ENCODE data around the gene SDR42E1.
"Not testable (repeated sequence)": the region's sequence is repeated elsewhere in the genome, so short reads cannot be mapped to it uniquely, and the experiment has no call there.

The SDR42E1 gene

GRCh38 chr16:81997738-81998137 is 13.5 kb downstream of the SDR42E1 start:
- DNase-seq, result no peak

DNA sequence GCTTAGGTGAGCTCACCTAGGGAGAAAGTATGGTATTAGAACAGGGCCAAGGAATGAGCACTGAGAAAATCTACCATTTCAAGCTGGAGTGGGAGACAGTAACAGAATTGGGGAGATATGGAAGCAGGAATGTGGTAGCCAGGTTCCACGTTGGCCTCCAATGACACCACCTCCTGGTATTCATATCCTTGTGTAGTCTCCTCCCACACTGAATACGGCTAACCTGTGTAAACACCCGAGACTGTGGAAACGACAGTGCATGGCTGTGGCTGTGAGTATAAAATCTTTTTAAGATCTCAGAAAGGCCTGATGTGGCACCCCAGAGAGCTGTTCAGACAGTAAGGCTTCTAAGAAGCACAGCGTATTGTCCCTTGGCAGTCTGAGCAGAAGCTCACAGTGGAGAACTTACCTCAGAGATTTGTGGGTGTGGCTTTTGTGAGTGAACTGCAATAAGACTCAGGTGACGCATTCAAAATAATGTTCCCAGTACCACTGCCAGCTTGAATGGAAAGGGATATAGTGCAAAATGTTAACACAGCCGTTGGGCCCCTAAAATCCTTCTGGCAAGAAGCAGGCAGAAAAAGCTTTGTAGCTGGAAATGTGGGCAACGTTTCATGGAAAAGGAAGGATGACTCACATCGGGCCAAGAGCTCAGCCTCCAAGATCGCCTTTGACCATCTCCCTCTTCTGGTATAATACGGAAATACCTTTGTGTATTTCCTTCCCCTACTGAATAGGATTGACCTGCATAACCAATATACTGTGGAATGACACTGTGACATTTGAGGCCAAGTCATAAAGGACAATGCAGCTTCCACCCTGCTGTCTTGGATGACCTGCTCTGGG is 14.4 kb downstream of the SDR42E1 start:
- peak; percentile 36 to 52 for DNase-seq

GRCh38 chr16:81995651-81996050 is 15.6 kb downstream of the SDR42E1 start:
- no peak for DNase-seq

DNA sequence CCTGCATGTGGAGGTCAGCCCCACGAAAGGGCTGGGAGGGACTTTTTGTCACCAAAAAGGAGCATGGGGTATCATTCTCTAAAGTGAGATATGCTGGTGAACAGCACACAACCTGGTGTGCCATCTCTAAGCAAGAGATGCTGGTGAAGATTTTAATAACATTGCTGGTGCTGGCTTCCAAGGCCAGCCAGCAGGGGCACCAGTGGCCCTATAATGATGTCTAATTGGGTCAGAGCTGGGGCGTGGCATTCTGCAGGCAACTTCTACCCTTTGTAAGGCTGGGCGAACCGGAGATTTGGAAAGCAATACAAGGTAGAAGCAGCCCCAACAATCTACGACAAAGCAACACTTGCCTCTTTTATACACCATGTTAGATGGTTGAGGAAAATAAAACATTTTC is 16.8 kb downstream of the SDR42E1 start:
- no peak for DNase-seq

GRCh38 chr16:81992859-81993258 is 18.4 kb downstream of the SDR42E1 start:
- DNase-seq, result no peak

GRCh38 chr16:81987706-81988105 is 23.6 kb downstream of the SDR42E1 start:
- DNase-seq, result no peak

GRCh38 chr16:81987121-81987520 is 24.1 kb downstream of the SDR42E1 start:
- DNase-seq, result no peak

DNA sequence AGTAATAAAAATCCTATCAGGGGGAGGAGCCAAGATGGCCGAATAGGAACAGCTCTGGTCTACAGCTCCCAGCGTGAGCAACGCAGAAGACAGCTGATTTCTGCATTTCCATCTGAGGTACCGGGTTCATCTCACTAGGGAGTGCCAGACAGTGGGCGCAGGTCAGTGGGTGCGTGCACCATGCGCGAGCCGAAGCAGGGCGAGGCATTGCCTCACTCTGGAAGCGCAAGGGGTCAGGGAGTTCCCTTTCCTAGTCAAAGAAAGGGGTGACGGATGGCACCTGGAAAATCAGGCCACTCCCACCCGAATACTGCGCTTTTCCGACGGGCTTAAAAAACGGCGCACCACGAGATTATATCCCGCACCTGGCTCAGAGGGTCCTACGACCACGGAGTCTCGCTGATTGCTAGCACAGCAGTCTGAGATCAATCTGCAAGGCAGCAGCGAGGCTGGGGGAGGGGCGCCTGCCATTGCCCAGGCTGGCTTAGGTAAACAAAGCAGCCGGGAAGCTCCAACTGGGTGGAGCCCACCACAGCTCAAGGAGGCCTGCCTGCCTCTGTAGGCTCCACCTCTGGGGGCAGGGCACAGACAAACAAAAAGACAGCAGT is 33.8 kb downstream of the SDR42E1 start:
- not testable (repeated sequence) for DNase-seq

GRCh38 chr16:81975637-81976036 is 35.6 kb downstream of the SDR42E1 start:
- no peak for DNase-seq

DNA sequence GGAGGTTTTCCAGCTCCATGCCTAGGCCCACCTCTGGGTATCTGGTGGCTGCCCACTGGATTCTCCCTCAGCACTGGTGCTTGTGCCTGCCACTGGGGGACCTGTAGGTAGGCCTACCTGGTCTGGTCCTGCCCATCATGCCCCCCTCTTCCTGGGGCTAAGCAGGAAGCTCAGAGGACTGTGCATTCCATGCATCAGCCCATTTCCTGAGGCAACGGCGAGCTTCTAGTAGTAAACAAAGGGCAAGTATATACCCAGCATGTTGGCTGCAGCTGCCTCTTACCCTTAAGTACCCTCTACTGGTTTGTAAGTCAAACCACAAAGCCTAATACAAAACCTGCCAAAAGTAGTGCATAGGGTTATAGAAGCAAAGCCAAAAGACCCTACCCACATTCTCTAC is 37.5 kb downstream of the SDR42E1 start:
- no peak for DNase-seq

DNA sequence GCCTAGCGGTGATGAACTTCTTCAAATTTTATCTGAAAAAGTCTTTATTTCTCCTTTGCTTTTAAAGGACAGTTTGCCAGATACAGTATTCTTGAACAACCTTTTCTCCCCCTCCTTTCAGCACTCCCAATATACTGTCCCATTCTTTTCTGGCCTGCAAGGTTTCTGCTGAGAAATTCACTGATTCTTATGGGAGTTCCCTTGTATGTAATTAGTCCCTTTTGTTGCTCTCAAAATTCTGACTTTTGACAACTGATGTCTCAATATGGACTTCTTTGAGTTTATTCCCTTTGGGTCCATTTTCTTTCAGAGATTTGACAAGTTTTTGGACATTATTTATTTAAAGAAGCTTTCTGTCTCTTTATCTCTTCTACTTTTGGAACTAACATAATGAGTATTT is 39.4 kb downstream of the SDR42E1 start:
- DNase-seq, result no peak

GRCh38 chr16:81967358-81967757 is 43.9 kb downstream of the SDR42E1 start:
- DNase-seq, result no peak

DNA sequence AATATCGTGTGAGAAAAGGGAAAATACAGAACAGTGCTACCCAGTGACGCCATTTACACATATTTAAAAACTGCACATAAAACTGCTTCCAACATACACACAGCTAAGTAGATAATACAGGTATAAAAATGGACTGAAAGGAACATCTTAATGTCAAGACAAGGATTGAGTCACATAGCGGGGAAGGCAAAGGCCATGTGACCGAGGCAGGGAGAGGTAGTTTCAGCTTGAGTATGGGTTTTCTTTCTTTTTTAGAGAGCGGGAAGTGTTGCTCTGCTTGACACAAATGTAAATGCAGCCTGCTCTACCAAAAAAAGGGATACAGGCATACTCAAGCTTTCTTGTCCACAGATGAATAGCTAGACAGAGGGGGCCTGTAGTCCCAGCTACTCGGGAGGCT is 46.5 kb downstream of the SDR42E1 start:
- no peak for DNase-seq

- no peak for DNase-seq
These were observed 54.9 kb downstream of the SDR42E1 start for GRCh38 chr16:81956213-81956948.

DNA sequence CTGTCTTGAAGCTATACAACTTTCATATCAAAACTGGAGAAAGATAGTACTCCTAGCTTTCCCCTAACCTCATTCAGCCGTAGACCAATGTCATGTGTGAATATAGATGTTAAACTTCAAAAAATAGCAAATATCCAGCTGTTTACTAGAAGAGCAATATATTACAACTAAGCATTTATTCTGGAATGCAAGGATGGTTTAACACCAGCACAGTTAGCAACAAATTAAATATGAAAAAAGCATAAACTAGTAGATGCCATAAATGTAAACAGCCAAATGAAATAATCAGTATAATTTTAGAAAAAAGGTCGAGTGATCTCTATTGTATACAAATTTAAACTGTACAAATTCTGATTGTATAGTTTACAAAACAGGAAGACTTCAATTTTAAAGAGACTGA is 59.7 kb downstream of the SDR42E1 start:
- DNase-seq, result no peak

DNA sequence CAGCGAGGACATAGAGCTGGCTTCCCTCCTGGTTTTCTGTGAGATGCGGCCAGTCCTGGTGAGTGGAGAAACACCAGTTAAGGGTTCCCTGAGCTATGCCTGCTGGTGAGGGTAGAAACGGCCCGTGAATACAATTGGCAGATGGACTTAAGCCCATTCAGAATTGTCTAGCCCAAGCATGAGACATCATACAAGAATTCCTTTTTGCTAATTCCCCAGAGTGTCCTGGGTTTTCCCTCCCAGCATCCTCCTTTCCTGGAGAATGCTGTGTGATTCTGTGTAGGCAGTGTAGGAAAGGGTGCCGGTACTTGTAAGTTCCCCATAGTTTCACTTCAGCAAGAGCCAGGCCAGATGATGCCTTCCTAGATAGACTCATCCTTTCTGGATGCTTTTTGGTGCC is 65.1 kb downstream of the SDR42E1 start:
- no peak for DNase-seq

- no peak for DNase-seq
These were observed 65.6 kb downstream of the SDR42E1 start for GRCh38 chr16:81945665-81946064.

DNA sequence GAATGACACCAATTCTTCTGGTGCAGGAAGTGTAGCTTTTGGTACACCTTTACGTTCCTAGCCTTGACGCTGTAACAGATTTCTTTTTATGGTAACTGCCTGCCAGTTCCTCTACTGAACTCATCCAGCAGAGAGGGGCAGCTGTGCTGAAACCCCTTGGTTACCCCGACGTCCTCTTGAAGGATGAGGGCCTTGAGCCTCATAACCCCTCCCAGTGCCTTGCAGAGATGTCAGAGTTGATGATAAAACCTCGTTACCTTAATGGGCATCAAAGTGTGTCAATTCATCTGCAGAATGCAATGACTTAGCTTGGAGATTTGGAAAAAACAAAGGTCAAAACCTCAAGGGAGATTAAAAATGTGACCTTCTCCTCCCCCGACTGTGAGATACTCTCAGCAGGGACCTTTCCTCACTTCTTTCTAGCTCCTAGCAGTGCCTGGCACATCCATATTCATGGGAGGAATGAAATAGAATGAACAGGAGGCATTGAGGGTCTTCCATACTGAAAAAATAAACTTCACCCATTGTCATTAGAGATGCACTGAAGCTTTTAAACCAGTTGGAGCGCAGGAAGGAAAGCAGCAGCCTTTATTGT is 69.2 kb downstream of the SDR42E1 start:
- DNase-seq, result no peak

- DNase-seq, result peak; percentile 68 to 85
These were observed 70.3 kb downstream of the SDR42E1 start for GRCh38 chr16:81940781-81941560.

DNA sequence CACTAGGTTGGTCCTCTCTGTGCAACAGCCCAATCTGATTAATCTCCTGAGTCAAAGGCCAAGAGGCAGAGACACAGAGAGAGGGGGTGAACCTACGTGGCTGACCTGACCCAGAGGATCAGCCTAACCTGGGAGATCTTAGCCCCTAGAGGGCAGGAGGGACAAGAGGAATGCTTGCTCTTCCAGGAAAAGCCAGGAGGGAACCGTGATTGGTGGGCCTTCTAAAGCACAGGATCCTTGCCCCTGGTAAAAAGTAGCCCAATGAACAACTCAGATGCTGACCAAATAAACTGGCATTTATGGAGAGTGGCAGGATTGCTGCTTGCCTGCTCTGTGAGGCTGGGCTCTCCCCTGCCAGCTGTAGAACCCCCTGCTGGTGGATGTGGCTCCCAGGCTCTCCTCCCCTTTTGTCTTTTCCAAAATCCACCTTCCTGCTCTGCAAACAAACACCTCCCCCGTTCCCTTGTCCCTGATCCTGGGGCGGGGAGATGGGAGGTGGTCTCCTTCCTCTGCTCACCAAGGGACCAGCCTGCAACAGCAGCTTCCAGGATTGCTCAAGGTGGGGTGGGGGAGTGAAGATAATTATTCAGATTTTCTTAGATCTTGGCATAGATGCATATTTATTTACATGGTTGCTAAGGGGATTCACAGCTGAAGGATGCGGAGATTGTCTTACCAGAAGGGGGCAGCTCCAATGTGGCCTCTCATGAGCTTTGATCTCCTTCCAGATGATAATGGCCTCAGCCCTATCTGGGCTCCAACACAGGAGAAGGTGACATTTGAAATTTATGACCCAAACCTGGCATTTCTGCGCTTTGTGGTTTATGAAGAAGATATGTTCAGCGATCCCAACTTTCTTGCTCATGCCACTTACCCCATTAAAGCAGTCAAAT is 71.9 kb downstream of the SDR42E1 start:
- DNase-seq, result peak; percentile 1 to 18

Data from Kasumi-1 (cell line).